Neural progenitor cell (in vitro differentiated cells): ENCODE results near the gene APOC3. TPM values are rescaled to one million over a fixed set of nuclear protein-coding genes. Genes with fewer than 3 reads are reported as not detected.

Source experiments
- DNase-seq: peaks from one replicate; pipeline ENCODE4 v3.0.0-alpha.2; 2016; ENCODE audit warnings: low spot score
- H2AFZ ChIP-seq: fragments of 200-600 bp; sonication (generic); replicated peaks from 2 replicates; pipeline ENCODE4 v1.6.1; 2016; ENCODE audit warnings: antibody characterized with exemption
- H3F3A ChIP-seq: fragments of 200-600 bp; sonication (generic); 2 replicates; pipeline ENCODE4 v1.6.1; 2016; ENCODE audit warnings: antibody characterized with exemption, low read depth
- H3K27ac ChIP-seq: fragments of 200-600 bp; sonication (generic); 2 replicates; pipeline ENCODE4 v1.5.1; 2016; ENCODE audit warnings: mild to moderate bottlenecking
- H3K27me3 ChIP-seq: fragments of 200-600 bp; sonication (generic); 2 replicates; pipeline ENCODE4 v1.6.1; 2016; ENCODE audit warnings: mild to moderate bottlenecking, moderate library complexity
- H3K36me3 ChIP-seq: fragments of 200-600 bp; sonication (generic); 2 replicates; pipeline ENCODE4 v1.5.1; 2016
- H3K4me1 ChIP-seq: fragments of 200-600 bp; sonication (generic); 2 replicates; pipeline ENCODE4 v1.6.1; 2016; ENCODE audit warnings: mixed run types
- H3K4me2 ChIP-seq: fragments of 200-600 bp; sonication (generic); 2 replicates; pipeline ENCODE4 v1.6.1; 2016
- H3K4me3 ChIP-seq: fragments of 200-600 bp; sonication (generic); 2 replicates; pipeline ENCODE4 v1.5.1; 2016
- H3K79me2 ChIP-seq: fragments of 200-600 bp; sonication (generic); 2 replicates; pipeline ENCODE4 v1.6.1; 2016; ENCODE audit warnings: low read depth
- H3K9ac ChIP-seq: fragments of 200-600 bp; sonication (generic); 2 replicates; pipeline ENCODE4 v1.6.1; 2016
- H3K9me3 ChIP-seq: fragments of 200-600 bp; sonication (generic); 2 replicates; pipeline ENCODE4 v1.5.1; 2016; ENCODE audit warnings: low read depth
- H4K20me1 ChIP-seq: fragments of 200-600 bp; sonication (generic); 2 replicates; pipeline ENCODE4 v1.6.1; 2016; ENCODE audit warnings: low read depth
- H3K27ac Mint-ChIP-seq: 3 replicates; pipeline ENCODE4 v1.8.0; 2021; ENCODE audit warnings: mixed read lengths
- H3K27me3 Mint-ChIP-seq: 2 replicates; pipeline ENCODE4 v1.8.0; 2022; ENCODE audit warnings: low read depth, mild to moderate bottlenecking, inconsistent platforms, moderate library complexity, mixed read lengths; ENCODE audit not compliant: insufficient read depth
- H3K36me3 Mint-ChIP-seq: 3 replicates; pipeline ENCODE4 v1.8.0; 2021; ENCODE audit warnings: mixed read lengths
- H3K4me1 Mint-ChIP-seq: 3 replicates; pipeline ENCODE4 v1.8.0; 2021; ENCODE audit warnings: mixed read lengths
- H3K4me3 Mint-ChIP-seq: 3 replicates; pipeline ENCODE4 v1.8.0; 2021; ENCODE audit warnings: mild to moderate bottlenecking, moderate library complexity, mixed read lengths
- H3K9me3 Mint-ChIP-seq: 3 replicates; pipeline ENCODE4 v1.8.0; 2020; ENCODE audit warnings: mixed read lengths
- EZH2 ChIP-seq: fragments of 200-600 bp; sonication (generic); IDR thresholded peaks from 2 replicates; pipeline ENCODE4 v1.6.1; 2017; ENCODE audit warnings: antibody characterized with exemption, mild to moderate bottlenecking, moderate library complexity
- EZH2phosphoT487 ChIP-seq: fragments of 200-600 bp; sonication (generic); IDR thresholded peaks from 2 replicates; pipeline ENCODE4 v1.6.1; 2017; ENCODE audit warnings: antibody characterized with exemption
- total RNA-seq: library from RNA; depleted of rRNA; stranded (reverse); fragments of >200 nt; gene quantifications from 2 replicates; pipeline ENCODE4 v1.2.3, GENCODE V29; 2015; ENCODE audit warnings: low replicate concordance
- TF ChIP-seq, protein P1 (sequence below): fragments of 200-600 bp; sonication (generic); IDR thresholded peaks from 2 replicates; pipeline ENCODE4 v1.5.1; 2017; ENCODE audit warnings: antibody characterized with exemption, mild to moderate bottlenecking

Gene APOC3
- total RNA-seq, 1 donor from 2014 or later: not detected

DNA sequence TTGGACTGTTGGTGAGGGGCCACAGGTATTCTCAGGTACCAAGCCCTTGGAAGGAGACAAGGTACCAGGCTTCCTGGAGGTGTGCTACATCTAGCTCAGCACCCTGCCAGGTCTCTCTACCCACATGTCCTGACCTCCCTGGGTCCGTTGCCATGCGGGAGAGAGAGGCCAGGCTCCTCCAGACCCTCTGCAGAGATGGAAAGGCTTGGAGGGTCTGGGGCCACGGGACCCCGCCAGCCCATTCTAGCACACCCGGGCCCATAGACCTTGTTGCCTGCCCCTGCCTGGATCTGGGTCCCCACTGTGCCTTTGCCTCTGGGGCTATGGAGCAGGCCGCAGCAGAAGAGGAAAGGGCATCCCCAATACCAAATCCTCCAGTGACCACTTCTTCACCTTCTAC, 2.2 kb upstream of the APOC3 start:
- Histone ChIP-seq H3K4me3 (no peak overlapping the region), H3K4me2 (no peak overlapping the region), H3K27ac (no peak overlapping the region), H2AFZ (no peak overlapping the region), H4K20me1 (no peaks in the 10 kb centered on the region), H3K79me2 (no peaks in the 10 kb centered on the region), H3K27me3 (no peaks in the 10 kb centered on the region), H3K36me3 (no peaks in the 10 kb centered on the region), H3K9ac (no peak overlapping the region), H3K9me3 (no peaks in the 10 kb centered on the region), H3K4me1 (peaks cover 15% of the 10 kb centered on the region), H3F3A (no peaks in the 10 kb centered on the region)
- no peaks in the 10 kb centered on the region for H3K36me3 Mint-ChIP-seq
- no peak for DNase-seq
- H3K4me1 Mint-ChIP-seq: peaks cover 10% of the 10 kb centered on the region
- H3K27ac Mint-ChIP-seq: no peak overlapping the region
- H3K4me3 Mint-ChIP-seq: no peak overlapping the region
- TF ChIP-seq, protein P1, sequence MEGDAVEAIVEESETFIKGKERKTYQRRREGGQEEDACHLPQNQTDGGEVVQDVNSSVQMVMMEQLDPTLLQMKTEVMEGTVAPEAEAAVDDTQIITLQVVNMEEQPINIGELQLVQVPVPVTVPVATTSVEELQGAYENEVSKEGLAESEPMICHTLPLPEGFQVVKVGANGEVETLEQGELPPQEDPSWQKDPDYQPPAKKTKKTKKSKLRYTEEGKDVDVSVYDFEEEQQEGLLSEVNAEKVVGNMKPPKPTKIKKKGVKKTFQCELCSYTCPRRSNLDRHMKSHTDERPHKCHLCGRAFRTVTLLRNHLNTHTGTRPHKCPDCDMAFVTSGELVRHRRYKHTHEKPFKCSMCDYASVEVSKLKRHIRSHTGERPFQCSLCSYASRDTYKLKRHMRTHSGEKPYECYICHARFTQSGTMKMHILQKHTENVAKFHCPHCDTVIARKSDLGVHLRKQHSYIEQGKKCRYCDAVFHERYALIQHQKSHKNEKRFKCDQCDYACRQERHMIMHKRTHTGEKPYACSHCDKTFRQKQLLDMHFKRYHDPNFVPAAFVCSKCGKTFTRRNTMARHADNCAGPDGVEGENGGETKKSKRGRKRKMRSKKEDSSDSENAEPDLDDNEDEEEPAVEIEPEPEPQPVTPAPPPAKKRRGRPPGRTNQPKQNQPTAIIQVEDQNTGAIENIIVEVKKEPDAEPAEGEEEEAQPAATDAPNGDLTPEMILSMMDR: no peak
- no peak for TF ChIP-seq EZH2
- TF ChIP-seq EZH2phosphoT487: no peak
- peaks cover 5% of the 10 kb centered on the region for H3K9me3 Mint-ChIP-seq
- no peaks in the 10 kb centered on the region for H3K27me3 Mint-ChIP-seq

DNA sequence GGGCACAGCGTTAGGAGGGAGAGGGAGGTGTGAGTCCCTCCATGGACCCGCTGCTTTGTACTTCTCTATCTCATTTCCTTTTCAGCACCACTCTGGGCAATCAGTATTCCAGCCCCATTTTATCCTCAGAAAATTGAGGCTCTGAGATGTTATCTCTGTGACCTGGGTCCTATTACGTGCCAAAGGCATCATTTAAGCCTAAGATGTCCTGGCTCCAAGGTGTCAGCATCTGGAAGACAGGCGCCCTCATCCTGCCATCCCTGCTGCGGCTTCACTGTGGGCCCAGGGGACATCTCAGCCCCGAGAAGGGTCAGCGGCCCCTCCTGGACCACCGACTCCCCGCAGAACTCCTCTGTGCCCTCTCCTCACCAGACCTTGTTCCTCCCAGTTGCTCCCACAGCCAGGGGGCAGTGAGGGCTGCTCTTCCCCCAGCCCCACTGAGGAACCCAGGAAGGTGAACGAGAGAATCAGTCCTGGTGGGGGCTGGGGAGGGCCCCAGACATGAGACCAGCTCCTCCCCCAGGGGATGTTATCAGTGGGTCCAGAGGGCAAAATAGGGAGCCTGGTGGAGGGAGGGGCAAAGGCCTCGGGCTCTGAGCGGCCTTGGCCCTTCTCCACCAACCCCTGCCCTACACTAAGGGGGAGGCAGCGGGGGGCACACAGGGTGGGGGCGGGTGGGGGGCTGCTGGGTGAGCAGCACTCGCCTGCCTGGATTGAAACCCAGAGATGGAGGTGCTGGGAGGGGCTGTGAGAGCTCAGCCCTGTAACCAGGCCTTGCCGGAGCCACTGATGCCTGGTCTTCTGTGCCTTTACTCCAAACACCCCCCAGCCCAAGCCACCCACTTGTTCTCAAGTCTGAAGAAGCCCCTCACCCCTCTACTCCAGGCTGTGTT, 829 bp upstream of the APOC3 start:
- H3K9me3 ChIP-seq: no peaks in the 10 kb centered on the region
- no peaks in the 10 kb centered on the region for H3K79me2 ChIP-seq
- no peak overlapping the region for H3K27ac ChIP-seq
- no peak overlapping the region for H3K27ac Mint-ChIP-seq
- no peak for DNase-seq
- TF ChIP-seq EZH2phosphoT487 (no peak), EZH2 (no peak)
- TF ChIP-seq, protein P1: no peak
- H3K27me3 Mint-ChIP-seq: no peaks in the 10 kb centered on the region
- H3K36me3 ChIP-seq: no peaks in the 10 kb centered on the region
- no peaks in the 10 kb centered on the region for H4K20me1 ChIP-seq
- no peak overlapping the region for H3K4me3 Mint-ChIP-seq
- H3K9me3 Mint-ChIP-seq: peaks cover 5% of the 10 kb centered on the region
- H3K9ac ChIP-seq: no peak overlapping the region
- peak overlapping the region; percentile 57 for H2AFZ ChIP-seq
- H3K4me1 Mint-ChIP-seq: peaks cover 9% of the 10 kb centered on the region
- no peaks in the 10 kb centered on the region for H3F3A ChIP-seq
- H3K4me1 ChIP-seq: peaks cover 12% of the 10 kb centered on the region
- no peak overlapping the region for H3K4me2 ChIP-seq
- peaks cover 2% of the 10 kb centered on the region for H3K27me3 ChIP-seq
- no peaks in the 10 kb centered on the region for H3K36me3 Mint-ChIP-seq
- H3K4me3 ChIP-seq: no peak overlapping the region

DNA sequence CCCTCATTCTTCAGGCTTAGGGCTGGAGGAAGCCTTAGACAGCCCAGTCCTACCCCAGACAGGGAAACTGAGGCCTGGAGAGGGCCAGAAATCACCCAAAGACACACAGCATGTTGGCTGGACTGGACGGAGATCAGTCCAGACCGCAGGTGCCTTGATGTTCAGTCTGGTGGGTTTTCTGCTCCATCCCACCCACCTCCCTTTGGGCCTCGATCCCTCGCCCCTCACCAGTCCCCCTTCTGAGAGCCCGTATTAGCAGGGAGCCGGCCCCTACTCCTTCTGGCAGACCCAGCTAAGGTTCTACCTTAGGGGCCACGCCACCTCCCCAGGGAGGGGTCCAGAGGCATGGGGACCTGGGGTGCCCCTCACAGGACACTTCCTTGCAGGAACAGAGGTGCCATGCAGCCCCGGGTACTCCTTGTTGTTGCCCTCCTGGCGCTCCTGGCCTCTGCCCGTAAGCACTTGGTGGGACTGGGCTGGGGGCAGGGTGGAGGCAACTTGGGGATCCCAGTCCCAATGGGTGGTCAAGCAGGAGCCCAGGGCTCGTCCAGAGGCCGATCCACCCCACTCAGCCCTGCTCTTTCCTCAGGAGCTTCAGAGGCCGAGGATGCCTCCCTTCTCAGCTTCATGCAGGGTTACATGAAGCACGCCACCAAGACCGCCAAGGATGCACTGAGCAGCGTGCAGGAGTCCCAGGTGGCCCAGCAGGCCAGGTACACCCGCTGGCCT, 641 bp downstream of the APOC3 start:
- H3K9me3 ChIP-seq: no peaks in the 10 kb centered on the region
- H3K9ac ChIP-seq: no peak overlapping the region
- H3K4me2 ChIP-seq: no peak overlapping the region
- Mint-ChIP-seq H3K9me3 (peaks cover 5% of the 10 kb centered on the region), H3K27me3 (no peaks in the 10 kb centered on the region), H3K36me3 (no peaks in the 10 kb centered on the region), H3K4me1 (peaks cover 15% of the 10 kb centered on the region), H3K27ac (no peak overlapping the region), H3K4me3 (no peak overlapping the region)
- H3K27ac ChIP-seq: no peak overlapping the region
- peaks cover 4% of the 10 kb centered on the region for H3F3A ChIP-seq
- peaks cover 13% of the 10 kb centered on the region for H3K27me3 ChIP-seq
- H3K4me3 ChIP-seq: no peak overlapping the region
- no peaks in the 10 kb centered on the region for H3K79me2 ChIP-seq
- no peak for DNase-seq
- H3K4me1 ChIP-seq: peaks cover 10% of the 10 kb centered on the region
- H4K20me1 ChIP-seq: no peaks in the 10 kb centered on the region
- TF ChIP-seq, protein P1: no peak
- no peak for TF ChIP-seq EZH2phosphoT487
- TF ChIP-seq EZH2: no peak
- no peaks in the 10 kb centered on the region for H3K36me3 ChIP-seq
- H2AFZ ChIP-seq: no peak overlapping the region
